HTR-8/SVneo (cell line): ENCODE data around the gene XDH.
A peak's percentile ranks its signal among the peaks of the same experiment; 100 is the strongest.

ENCODE experiments used
- DNase-seq: peaks from one replicate; pipeline ENCODE4 v3.0.0; 2011; ENCODE audit warnings: low spot score, mixed read lengths; ENCODE audit not compliant: insufficient read length
- FAIRE-seq: peaks from 2 replicates; lab custom pipeline; 2011; peaks lifted over from hg19 to GRCh38; lab: Jason Lieb, UNC

Gene XDH

GRCh38 chr2:31372097-31372496 is 42.4 kb downstream of the XDH start:
- no peak for DNase-seq
- peak; percentile 13 for FAIRE-seq

GRCh38 chr2:31371691-31372090 is 42.9 kb downstream of the XDH start:
- DNase-seq (no peak), FAIRE-seq (no peak)

- FAIRE-seq (no peak), DNase-seq (no peak)
These were observed 47.8 kb downstream of the XDH start for GRCh38 chr2:31366733-31367132.

- DNase-seq (no peak), FAIRE-seq (no peak)
These were observed 48.6 kb downstream of the XDH start for GRCh38 chr2:31365834-31366505.

- FAIRE-seq (no peak), DNase-seq (no peak)
These were observed 49.2 kb downstream of the XDH start for GRCh38 chr2:31365348-31365747.

GRCh38 chr2:31363956-31364750 is 50.4 kb downstream of the XDH start:
- FAIRE-seq (no peak), DNase-seq (no peak)

GRCh38 chr2:31362581-31362980 is 52.0 kb downstream of the XDH start:
- no peak for DNase-seq
- no peak for FAIRE-seq

GRCh38 chr2:31359229-31359628 is 55.3 kb downstream of the XDH start:
- DNase-seq: no peak
- FAIRE-seq: no peak

- FAIRE-seq (no peak), DNase-seq (no peak)
These were observed 59.7 kb downstream of the XDH start for GRCh38 chr2:31354837-31355236.

- FAIRE-seq (no peak), DNase-seq (no peak)
These were observed 61.4 kb downstream of the XDH start for GRCh38 chr2:31353179-31353578.

GRCh38 chr2:31349684-31350083 is 64.9 kb downstream of the XDH start:
- no peak for DNase-seq

GRCh38 chr2:31349160-31349559 is 65.4 kb downstream of the XDH start:
- FAIRE-seq: no peak

More at GRCh38 chr2:31349684-31350083, 64.9 kb downstream of the XDH start:
- FAIRE-seq: no peak

GRCh38 chr2:31348618-31349017 is 65.9 kb downstream of the XDH start:
- no peak for FAIRE-seq

More at GRCh38 chr2:31349160-31349559, 65.4 kb downstream of the XDH start:
- DNase-seq: no peak

GRCh38 chr2:31347750-31348149 is 66.8 kb downstream of the XDH start:
- DNase-seq (peak; percentile 38), FAIRE-seq (peak; percentile 31)

More at GRCh38 chr2:31348618-31349017, 65.9 kb downstream of the XDH start:
- no peak for DNase-seq

- DNase-seq (no peak), FAIRE-seq (no peak)
These were observed 67.2 kb downstream of the XDH start for GRCh38 chr2:31347319-31347718.

- DNase-seq (no peak), FAIRE-seq (peak; percentile 60)
These were observed 70.1 kb downstream of the XDH start for GRCh38 chr2:31344447-31344846.

- FAIRE-seq: no peak
- DNase-seq: no peak
These were observed 73.2 kb downstream of the XDH start for GRCh38 chr2:31341351-31341750.

GRCh38 chr2:31339696-31340095 is 74.8 kb downstream of the XDH start:
- DNase-seq (no peak), FAIRE-seq (no peak)

GRCh38 chr2:31337860-31338259 is 76.7 kb downstream of the XDH start:
- peak; percentile 66 for FAIRE-seq
- peak; percentile 61 for DNase-seq

- peak; percentile 31 for FAIRE-seq
- DNase-seq: peak; percentile 72
These were observed 77.3 kb downstream of the XDH start for GRCh38 chr2:31337197-31337596.

GRCh38 chr2:31335921-31336585 is 78.5 kb downstream of the XDH start:
- DNase-seq (peak; percentile 72), FAIRE-seq (peak; percentile 91)
